NCI-H2081 treated with DMSO at 0.1 percent for 48 hours (cell line): ENCODE results near the gene ISYNA1.

Experiments used
- DNase-seq: peaks from one replicate; lab custom pipeline; 2025; lab: John Stamatoyannopoulos, UW

The ISYNA1 gene

DNA sequence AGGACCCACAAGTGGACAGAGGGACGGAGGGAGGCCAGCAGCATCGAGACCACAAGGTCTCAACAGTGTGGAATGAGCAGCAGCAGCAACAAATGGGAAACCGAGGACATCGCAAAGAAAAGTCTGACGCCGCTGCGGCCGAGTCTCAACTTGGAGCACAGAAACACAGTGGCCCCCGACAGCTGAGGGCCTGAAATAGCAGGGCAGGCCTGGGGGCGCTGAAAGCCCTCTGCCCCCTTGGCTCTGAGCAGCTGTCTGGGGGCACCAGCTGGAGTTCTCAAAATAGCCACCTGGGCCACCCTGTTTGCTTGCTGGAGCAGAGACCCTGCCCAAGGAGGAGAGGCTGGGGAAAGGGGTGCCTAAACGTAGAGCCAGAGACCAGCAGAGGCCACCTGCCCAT, 5.9 kb upstream of the ISYNA1 start:
- no peak for DNase-seq

DNA sequence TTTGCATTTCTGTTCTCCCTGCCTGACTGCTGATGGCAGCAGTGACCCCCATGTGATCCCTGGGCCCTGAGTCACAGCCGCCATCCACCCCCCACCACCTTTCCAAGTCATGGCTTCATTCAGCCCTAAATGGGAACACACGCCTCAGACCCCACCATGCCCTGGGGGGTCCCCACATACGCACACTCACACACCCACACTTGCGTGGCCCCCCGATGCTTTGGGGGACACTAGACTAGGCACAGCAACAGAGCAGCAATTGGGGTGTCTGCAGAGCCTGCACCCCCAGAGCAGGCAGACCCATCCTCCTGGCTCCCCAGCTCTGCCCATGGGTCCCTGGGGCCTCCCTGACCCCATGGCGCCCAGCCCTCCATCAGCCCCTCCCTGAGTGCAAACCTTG, 5.5 kb upstream of the ISYNA1 start:
- DNase-seq, result no peak

DNA sequence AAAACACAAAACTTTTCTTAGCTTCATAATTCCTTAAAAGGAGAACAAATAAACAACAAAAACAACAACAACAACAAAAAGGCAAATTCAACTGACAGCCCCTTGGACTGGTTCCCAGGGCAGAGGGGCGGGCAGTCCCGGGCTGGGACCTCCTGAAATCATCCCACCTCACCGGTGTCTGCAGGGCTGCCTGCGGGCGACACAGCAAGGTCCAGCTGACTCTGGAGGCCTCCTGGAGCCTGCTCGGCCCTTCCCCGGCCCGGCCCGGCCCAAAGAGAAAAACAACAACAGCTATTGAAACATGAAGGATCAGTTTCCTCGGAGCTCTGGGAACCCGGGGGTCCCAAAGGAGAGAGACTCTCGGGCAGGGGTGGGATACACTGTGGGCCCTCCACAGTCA, 5.0 kb upstream of the ISYNA1 start:
- no peak for DNase-seq

DNA sequence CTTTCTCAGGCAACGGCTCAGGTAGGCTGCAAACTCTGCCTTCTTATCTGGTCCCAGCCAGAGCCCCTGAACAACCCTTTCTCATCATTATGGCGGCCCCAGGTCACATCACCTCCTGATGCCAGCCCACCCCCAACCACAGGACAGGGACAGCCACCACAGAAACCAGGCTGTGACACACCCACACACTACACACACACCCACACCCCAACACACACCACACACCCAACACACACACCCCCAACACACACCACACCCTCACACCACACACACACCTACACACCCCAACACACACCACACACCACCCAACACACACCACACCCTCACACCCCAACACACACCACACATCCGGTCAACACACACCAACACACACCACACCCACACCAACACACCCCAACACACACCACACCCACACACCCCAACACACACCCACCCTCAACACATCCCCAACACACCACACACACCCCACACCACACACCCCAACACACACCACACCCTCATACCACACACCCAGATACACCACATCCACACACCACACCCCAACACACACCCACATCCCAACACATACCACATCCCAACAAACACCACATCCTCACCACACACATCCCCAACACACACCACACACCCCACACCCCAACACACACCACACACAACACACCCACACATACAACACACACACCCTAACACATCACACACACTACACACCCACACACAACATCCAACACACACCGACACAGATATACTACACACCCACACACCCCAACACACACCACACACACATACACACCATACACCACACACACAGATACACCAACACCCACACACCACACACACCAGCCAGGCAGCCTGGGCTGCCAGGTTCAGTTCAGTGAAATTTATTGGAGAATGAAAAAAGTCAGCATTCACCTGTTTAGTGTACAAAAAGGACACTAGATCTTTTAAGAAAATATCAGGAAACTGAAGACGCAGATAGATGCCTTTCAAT, 4.2 kb upstream of the ISYNA1 start:
- no peak for DNase-seq

- no peak for DNase-seq
These were observed 3.2 kb upstream of the ISYNA1 start for GRCh38 chr19:18440936-18441803.

GRCh38 chr19:18440415-18440877, 2.5 kb upstream of the ISYNA1 start:
- no peak for DNase-seq

DNA sequence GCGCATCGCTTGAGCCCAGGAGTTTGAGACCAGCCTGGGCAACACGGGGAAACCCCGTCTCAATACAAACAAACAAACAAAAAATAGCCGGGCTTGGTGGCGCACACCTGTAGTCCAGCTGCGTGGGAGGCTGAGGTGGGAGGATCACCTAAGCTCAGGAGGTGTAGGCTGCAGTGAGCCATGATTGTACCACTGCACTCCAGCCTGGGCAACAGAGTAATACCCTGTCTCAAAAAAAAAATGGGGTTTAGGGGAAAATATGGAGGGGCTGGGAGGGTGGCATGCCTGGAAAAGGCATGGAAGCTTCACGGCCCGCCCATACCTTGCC, 1.9 kb upstream of the ISYNA1 start:
- no peak for DNase-seq

DNA sequence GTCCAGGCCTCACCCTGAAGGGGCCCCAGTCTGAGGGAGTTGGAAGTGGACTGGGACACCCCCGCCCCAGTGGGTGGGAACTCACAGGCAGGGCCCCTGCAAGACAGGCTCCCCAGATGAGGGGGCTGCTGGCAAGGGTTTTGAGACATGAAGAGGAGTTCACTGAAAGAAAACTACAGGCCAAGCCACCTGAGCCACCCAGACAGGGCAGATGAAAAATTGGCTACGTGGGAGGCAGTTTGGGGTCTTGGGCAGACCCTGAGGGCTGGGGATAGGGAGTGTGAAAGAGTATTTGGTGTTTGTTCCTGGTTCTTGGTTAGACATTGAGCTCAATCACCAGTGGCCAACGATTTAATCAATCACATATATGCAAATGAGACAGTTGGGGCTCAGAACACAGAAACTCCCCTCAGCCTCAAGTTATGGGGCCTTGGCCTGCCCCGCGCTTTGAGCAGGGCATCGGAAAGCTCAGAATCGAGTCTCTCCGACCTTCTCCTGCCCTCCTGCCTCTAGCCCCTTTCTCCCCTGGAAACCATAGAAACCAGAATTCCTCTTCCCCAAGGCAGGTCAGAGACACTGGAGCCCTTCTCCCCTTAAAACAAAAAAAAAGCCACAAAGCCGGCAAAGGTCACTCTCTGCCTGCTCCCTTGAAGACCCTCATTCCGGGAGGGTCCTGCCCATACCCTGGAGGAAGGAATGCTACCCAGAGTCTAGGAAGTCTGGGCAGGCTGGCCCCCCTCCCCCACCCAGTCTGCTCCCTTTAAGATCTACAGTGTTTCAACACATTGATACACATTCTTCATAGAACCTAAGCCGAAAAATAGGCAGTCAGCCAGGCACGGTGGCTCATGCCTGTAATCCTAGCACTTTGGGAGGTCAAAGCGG, 1.3 kb upstream of the ISYNA1 start:
- DNase-seq, result no peak

- DNase-seq, result no peak
These were observed 545 bp upstream of the ISYNA1 start for GRCh38 chr19:18438331-18439024.

DNA sequence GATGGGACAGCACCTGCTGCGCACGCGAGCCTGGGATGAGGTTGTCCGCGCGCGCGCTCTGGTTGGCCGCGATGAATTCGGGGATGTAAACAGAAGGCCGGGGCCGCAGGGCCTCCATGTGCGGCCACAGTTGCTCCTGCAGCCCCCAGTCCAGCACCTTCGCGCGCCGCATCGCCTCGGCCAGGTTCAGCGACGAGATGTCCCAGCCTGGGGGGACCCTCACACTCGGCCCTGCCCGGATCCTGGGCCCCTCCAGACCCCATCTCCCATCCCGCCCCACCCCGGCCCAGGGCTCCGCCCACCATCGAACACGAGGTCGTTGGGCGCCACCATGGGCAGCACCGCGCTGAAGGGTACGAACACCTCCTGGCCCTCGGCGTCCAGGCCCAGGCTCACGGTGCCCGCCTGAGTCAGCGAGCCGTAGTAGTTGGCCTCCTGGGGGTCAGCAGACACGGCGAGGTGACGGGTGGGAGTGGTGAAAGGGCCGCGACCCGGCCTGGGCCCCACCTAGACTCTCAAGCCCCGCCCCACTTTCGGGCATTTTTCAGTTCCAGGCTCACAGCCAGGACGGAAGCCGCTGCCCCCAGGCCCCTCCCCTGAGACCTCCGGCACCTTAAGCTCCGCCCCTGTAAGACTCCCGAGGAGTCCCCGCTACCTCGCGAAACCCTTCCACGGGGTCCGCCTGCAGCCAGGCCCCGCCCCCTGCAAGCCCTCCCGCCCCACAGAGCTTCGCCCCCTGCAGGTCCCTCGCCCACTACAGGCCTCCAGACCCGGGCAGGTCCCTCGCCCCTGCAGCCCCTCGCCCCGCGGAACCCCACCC, 1.1 kb downstream of the ISYNA1 start:
- no peak for DNase-seq

- no peak for DNase-seq
These were observed 1.9 kb downstream of the ISYNA1 start for GRCh38 chr19:18435842-18436670.

- no peak for DNase-seq
These were observed 2.6 kb downstream of the ISYNA1 start for GRCh38 chr19:18435178-18435841.

- no peak for DNase-seq
These were observed 3.3 kb downstream of the ISYNA1 start for GRCh38 chr19:18434411-18435175.

GRCh38 chr19:18433735-18434398, 4.1 kb downstream of the ISYNA1 start:
- DNase-seq, result no peak

GRCh38 chr19:18433015-18433691, 4.8 kb downstream of the ISYNA1 start:
- no peak for DNase-seq

DNA sequence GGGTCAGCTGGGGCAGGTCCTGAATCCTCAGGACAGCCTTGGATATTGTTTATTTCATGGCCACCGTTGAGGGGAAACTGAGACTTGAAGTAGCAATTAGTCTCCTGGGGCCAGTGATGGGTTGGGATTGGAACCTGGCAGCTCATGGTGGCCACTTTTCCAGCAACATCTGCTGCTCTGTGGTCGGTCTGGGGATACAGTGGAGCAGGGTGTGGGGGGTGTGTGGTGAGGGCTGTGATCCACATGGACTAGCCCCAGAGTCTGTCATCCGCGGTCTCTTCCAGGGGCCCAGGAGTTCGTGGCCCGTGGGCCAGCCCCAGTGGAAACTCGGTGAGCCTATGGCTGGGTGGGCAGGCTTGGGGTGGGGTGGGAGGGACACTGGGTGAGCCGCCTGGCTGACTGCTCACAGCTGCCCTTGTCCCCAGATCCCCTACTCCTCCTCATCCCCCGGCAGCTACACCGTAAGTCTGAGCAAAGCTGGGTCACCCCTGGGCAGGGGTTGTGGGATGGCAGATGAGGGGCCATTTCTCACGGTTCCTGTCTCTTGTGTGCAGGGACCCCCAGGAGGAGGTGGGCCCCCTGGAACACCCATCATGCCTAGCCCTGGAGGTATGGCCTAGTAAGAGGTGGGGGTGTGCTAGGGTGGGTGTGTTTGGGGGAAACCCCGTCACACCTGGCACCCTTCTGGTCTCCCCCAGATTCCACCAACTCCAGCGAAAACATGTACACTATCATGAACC, 5.5 kb downstream of the ISYNA1 start:
- DNase-seq, result no peak
